ENCODE data around the gene TMEM225.

DNA sequence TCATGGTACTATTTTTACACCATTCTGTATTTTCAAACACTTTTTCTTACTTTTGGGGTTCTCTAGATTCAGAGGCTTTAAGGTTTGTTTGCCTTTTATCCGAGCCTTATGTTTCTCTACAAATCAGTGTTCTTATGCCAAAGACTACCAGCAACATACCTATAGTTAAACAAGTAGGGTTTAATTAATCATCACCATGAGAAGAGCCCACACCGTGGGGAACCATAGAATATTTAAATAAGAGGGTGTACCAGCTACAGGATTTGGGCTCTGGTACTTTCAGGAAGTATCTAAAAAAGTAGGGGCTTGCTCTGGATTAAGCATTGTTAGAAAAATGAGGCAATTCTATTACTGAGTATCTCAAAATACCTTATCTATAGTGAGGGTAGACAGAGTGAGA lies 25.7 kb downstream of the TMEM225 start:
- TF ChIP-seq, protein P1, sequence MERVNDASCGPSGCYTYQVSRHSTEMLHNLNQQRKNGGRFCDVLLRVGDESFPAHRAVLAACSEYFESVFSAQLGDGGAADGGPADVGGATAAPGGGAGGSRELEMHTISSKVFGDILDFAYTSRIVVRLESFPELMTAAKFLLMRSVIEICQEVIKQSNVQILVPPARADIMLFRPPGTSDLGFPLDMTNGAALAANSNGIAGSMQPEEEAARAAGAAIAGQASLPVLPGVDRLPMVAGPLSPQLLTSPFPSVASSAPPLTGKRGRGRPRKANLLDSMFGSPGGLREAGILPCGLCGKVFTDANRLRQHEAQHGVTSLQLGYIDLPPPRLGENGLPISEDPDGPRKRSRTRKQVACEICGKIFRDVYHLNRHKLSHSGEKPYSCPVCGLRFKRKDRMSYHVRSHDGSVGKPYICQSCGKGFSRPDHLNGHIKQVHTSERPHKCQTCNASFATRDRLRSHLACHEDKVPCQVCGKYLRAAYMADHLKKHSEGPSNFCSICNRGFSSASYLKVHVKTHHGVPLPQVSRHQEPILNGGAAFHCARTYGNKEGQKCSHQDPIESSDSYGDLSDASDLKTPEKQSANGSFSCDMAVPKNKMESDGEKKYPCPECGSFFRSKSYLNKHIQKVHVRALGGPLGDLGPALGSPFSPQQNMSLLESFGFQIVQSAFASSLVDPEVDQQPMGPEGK (CRISPR knock-in tag; IDR thresholded peaks at IDR 0.05; ENCODE audit: borderline replicate concordance) = no peak
- no peak for TF ChIP-seq RARB (CRISPR knock-in tag; IDR thresholded peaks at IDR 0.05)
- no peak for TF ChIP-seq ARNTL (CRISPR knock-in tag; IDR thresholded peaks at IDR 0.05; ENCODE audit: borderline replicate concordance, low read depth)
- TF ChIP-seq, protein P2, sequence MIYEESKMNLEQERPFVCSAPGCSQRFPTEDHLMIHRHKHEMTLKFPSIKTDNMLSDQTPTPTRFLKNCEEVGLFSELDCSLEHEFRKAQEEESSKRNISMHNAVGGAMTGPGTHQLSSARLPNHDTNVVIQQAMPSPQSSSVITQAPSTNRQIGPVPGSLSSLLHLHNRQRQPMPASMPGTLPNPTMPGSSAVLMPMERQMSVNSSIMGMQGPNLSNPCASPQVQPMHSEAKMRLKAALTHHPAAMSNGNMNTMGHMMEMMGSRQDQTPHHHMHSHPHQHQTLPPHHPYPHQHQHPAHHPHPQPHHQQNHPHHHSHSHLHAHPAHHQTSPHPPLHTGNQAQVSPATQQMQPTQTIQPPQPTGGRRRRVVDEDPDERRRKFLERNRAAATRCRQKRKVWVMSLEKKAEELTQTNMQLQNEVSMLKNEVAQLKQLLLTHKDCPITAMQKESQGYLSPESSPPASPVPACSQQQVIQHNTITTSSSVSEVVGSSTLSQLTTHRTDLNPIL (CRISPR knock-in tag; IDR thresholded peaks at IDR 0.05; ENCODE audit: low read depth) = no peak
- TF ChIP-seq BACH2 (CRISPR knock-in tag; IDR thresholded peaks at IDR 0.05; ENCODE audit: borderline replicate concordance) = no peak
- no peak for TF ChIP-seq ZFP30 (CRISPR knock-in tag; IDR thresholded peaks at IDR 0.05)
- TF ChIP-seq ESRRG (CRISPR knock-in tag; IDR thresholded peaks at IDR 0.05) = no peak
